Thoracic aorta (tissue), 2 donors: ENCODE results near the gene PEX14. TPM values are rescaled to one million over a fixed set of nuclear protein-coding genes. Genes with fewer than 3 reads are reported as not detected.
A peak's percentile ranks its signal among the peaks of the same experiment; 100 is the strongest.
"Not testable (repeated sequence)": the region's sequence is repeated elsewhere in the genome, so short reads cannot be mapped to it uniquely, and the experiment has no call there.

ENCODE experiments used
- ATAC-seq: fragments of 150-250 bp; one replicate; pipeline ENCODE4 v1.8.0; 2017; ENCODE audit warnings: low read depth; ENCODE audit not compliant: insufficient number of reproducible peaks, low FRiP score
- DNase-seq: peaks from one replicate; pipeline ENCODE4 v3.0.0-alpha.2; 2020; ENCODE audit warnings: low spot score
- H3K27ac ChIP-seq, 2 donors: fragments of 200-600 bp; sonication (generic); 1 replicate in 1 of 2; 2 replicates in 1 of 2; pipeline ENCODE4 v1.5.1; 2016; ENCODE audit warnings: mild to moderate bottlenecking in 2 of 2, moderate library complexity in 2 of 2
- H3K27me3 ChIP-seq: fragments of 200-600 bp; sonication (generic); replicated peaks from 2 replicates; pipeline ENCODE4 v1.6.0; 2016; ENCODE audit warnings: mild to moderate bottlenecking; ENCODE audit not compliant: insufficient read depth
- H3K36me3 ChIP-seq: fragments of 200-600 bp; sonication (generic); one replicate; pipeline ENCODE4 v1.5.1; 2016
- H3K4me1 ChIP-seq, 2 donors: fragments of 200-600 bp; sonication (generic); 1 replicate in 1 of 2; 2 replicates in 1 of 2; pipeline versions ENCODE4 v1.5.1 to v1.6.0; 2016; ENCODE audit warnings: low read depth in 2 of 2, mild to moderate bottlenecking in 1 of 2; ENCODE audit not compliant: control insufficient read depth in 1 of 2
- H3K4me3 ChIP-seq: fragments of 200-600 bp; sonication (generic); 2 replicates; pipeline ENCODE4 v1.5.1; 2016; ENCODE audit warnings: mild to moderate bottlenecking
- H3K9me3 ChIP-seq: fragments of 200-600 bp; sonication (generic); 2 replicates; pipeline ENCODE4 v1.5.1; 2016
- CTCF ChIP-seq: fragments of 200-600 bp; sonication (generic); IDR thresholded peaks from one replicate; pipeline ENCODE4 v1.5.1; 2019; ENCODE audit warnings: antibody characterized with exemption
- total RNA-seq, 2 donors: library from RNA; depleted of rRNA; stranded (reverse); fragments of >200 nt; gene quantifications; one replicate each; pipeline versions ENCODE4 v1.1.0 to v1.2.3, GENCODE V29; 2016

Gene PEX14
- total RNA-seq, 2 donors from 2014 or later = 11.5 to 22.6 TPM

GRCh38 chr1:10450836-10451235 is 23.9 kb upstream of the PEX14 start:
- DNase-seq = no peak
- Histone ChIP-seq H3K9me3 (no peaks in the 10 kb centered on the region), H3K27ac (no peak overlapping the region), H3K36me3 (no peaks in the 10 kb centered on the region), H3K4me1 (peaks cover 0 to 18% of the 10 kb centered on the region in 2 donors), H3K27me3 (no peaks in the 10 kb centered on the region), H3K4me3 (peak overlapping the region; percentile 42)
- TF ChIP-seq CTCF = no peak
- ATAC-seq = no peak

GRCh38 chr1:10451287-10451686 is 23.5 kb upstream of the PEX14 start:
- Histone ChIP-seq H3K27ac (no peak overlapping the region), H3K4me1 (peaks cover 0 to 18% of the 10 kb centered on the region in 2 donors), H3K27me3 (no peaks in the 10 kb centered on the region), H3K4me3 (peak overlapping the region; percentile 42), H3K36me3 (no peaks in the 10 kb centered on the region), H3K9me3 (no peaks in the 10 kb centered on the region)
- ATAC-seq = no peak
- no peak for TF ChIP-seq CTCF
- no peak for DNase-seq

DNA sequence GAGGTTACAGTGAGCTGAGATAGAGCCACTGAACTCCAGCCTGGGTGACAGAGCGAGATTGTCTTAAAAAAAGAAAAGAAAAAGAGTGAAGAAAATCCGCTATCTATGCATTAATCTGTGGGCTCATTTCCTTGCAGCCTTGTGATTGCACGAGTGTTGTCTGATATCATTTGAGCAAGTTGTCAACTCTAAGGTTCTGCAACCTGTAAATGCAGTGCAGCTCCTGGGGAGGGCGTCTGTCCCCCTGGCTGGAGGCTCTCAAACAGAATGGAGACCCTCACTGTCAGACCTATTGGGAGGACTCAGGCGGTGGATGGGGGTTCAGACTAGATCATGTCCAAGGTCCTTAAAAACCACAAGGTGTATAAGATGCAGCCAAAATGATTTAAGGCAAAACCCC is 18.7 kb upstream of the PEX14 start:
- TF ChIP-seq CTCF = no peak
- peaks cover 0 to 7% of the 10 kb centered on the region in 2 donors for H3K4me1 ChIP-seq
- no peak overlapping the region for H3K4me3 ChIP-seq
- H3K9me3 ChIP-seq = no peaks in the 10 kb centered on the region
- no peak overlapping the region for H3K27ac ChIP-seq
- H3K36me3 ChIP-seq = peaks cover 1% of the 10 kb centered on the region
- DNase-seq (no peak), ATAC-seq (no peak)
- no peaks in the 10 kb centered on the region for H3K27me3 ChIP-seq

DNA sequence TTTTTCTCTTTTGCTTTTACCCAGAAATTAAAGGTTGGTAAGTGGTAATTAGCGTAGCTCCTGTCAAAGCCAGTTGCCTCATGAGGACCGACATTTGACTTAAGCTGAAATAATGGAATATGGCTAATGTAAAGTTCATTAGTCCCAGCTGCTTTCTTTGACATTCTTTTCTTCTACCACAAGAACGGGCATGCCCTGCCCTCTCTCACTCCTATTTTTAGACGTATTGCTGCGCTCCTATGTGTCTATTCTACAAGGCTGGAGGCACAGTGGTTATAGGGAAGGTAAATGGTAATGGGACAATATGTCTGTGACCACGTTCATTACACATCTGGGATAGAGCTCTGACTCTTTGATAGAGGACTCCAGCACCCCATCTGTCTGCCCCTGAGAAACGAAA is 18.1 kb upstream of the PEX14 start:
- Histone ChIP-seq H3K4me1 (peaks cover 0 to under 1% of the 10 kb centered on the region in 2 donors), H3K4me3 (no peak overlapping the region), H3K36me3 (peaks cover 5% of the 10 kb centered on the region), H3K27me3 (no peaks in the 10 kb centered on the region), H3K9me3 (no peaks in the 10 kb centered on the region), H3K27ac (no peak overlapping the region)
- no peak for TF ChIP-seq CTCF
- no peak for DNase-seq
- ATAC-seq = no peak

DNA sequence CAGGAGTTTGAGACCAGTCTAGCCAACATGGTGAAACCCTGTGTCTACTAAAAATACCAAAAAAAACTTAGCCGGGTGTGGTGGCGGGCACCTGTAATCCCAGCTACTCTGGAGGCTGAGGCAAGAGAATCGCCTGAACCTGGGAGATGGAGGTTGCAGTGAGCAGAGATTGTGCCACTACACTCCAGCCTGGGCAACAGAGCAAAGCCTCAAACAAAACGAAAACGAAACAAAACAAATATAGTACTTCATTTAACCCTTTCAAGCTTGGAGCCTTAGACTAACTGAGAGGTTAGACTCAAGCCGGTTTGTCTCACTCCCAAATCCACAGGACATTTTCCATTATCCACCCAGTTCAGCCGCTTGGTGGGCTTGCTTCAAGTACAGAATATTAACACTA is 17.3 kb upstream of the PEX14 start:
- DNase-seq, H3K27me3 ChIP-seq, H3K4me3 ChIP-seq, ATAC-seq, H3K4me1 ChIP-seq, H3K9me3 ChIP-seq, H3K27ac ChIP-seq: not testable (repeated sequence)
- peaks cover 10% of the 10 kb centered on the region for H3K36me3 ChIP-seq

DNA sequence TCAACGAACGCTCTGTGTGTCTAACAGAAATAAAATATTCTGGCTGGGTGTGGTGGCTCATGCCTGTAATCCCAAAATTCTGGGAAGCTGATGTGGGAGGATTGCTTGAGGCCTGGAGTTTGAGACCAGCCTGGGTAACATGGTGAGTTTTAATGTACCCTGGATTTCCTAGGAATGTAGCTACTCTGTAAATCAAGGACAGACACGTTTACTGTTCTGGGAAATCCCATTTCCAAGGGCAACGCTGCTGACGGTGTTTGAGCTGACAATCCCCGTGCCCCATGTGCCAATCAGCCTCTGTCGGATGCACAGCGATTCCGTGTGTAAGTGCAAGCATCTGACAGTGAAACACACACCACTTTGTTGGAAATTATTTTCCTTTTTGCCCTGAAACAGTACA is 16.9 kb upstream of the PEX14 start:
- no peak overlapping the region for H3K27ac ChIP-seq
- peaks cover 14% of the 10 kb centered on the region for H3K36me3 ChIP-seq
- no peak for TF ChIP-seq CTCF
- H3K4me3 ChIP-seq = no peak overlapping the region
- no peak for DNase-seq
- no peaks in the 10 kb centered on the region for H3K27me3 ChIP-seq
- ATAC-seq = no peak
- H3K4me1 ChIP-seq = no peaks in the 10 kb centered on the region
- H3K9me3 ChIP-seq = no peaks in the 10 kb centered on the region
